ENCODE results near the gene ACAD10.
"Not testable (repeated sequence)": the region's sequence is repeated elsewhere in the genome, so short reads cannot be mapped to it uniquely, and the experiment has no call there.

ACAD10 gene

GRCh38 chr12:111748867-111749266 lies 63.0 kb downstream of the ACAD10 start:
- DNase-seq (ENCODE audit: low read depth in 2 of 2, low spot score in 1 of 2): no peak

GRCh38 chr12:111749391-111749790 lies 63.5 kb downstream of the ACAD10 start:
- DNase-seq (ENCODE audit: low read depth in 2 of 2, low spot score in 1 of 2): no peak

DNA sequence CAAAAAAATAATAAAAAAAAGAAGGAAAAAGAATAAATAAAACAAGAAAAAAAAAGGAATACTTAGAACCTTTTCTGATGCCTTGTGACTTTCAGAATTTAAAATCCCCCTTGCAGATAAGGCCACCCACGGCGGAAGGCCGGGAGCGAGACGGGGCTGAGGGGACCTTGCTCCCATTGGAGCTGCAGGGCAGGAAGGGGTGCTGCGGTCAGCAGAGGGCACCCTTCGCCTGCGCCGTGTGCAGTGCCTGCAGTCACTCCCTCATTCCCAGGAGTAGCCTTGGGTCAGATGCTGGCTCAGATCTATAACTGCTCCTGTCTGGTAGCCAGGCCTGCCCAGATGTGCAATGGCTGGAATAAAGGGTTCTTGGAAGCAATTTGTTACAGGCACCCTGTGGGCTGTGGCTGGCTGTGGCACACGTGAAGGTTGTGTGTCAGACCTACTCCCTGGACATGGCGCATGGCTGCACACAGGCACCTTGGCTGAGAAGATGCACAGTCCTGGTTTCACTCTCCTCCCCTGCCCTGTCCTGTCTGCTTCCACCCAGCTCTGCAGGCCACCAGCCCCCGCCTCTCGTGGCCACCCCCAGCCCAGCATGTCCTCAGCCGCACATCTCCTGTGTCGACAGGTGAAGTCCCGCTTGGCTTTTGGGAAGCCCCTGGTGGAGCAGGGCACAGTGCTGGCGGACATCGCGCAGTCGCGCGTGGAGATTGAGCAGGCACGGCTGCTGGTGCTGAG lies 67.5 kb downstream of the ACAD10 start:
- no peak for DNase-seq (ENCODE audit: low read depth in 2 of 2, low spot score in 1 of 2)

DNA sequence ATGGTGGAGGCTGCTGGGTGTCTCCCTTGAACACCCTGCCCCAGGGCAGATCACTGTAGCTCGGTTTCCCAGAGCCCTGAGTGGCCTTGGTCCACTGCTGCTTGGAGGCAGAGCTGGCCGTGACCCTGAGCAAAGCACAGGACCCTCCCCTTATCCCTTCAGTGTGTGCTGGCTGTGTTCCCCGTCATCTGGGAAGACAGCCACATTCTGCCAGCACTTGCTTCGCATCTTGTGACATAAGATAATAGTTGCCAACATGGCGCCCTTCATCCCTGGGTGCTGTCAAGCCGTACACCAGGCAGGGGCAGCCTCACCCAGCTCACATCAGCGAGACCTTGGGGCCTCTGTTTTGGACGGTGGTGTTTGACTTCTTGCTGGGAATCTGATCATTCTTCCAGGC lies 68.8 kb downstream of the ACAD10 start:
- DNase-seq (ENCODE audit: low read depth in 2 of 2, low spot score in 1 of 2): no peak

- no peak for DNase-seq (ENCODE audit: low read depth in 2 of 2, low spot score in 1 of 2)
These were observed 70.3 kb downstream of the ACAD10 start for GRCh38 chr12:111756196-111756595.

DNA sequence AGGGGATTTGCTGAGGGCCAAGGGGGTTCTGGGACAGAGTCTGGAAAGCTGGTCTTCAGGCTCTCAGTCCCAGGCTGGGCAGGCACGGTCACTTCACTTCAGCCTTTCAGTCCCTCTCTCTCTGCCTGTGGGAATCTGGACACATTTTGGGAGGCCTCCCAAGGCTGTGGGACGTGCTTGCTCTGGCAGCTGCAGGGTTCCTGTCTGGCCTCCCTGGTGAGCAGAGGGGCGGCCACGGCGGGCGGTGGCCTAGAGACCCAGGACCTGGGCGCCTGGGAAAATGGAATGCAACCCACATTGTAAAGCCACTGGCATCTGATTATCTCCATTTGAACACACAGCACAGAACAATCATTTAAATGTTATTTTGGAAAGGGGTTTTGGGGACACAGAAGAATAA lies 70.8 kb downstream of the ACAD10 start:
- no peak for DNase-seq (ENCODE audit: low read depth in 2 of 2, low spot score in 1 of 2)

GRCh38 chr12:111757361-111758119 lies 71.7 kb downstream of the ACAD10 start:
- no peak for DNase-seq (ENCODE audit: low read depth in 2 of 2, low spot score in 1 of 2)

DNA sequence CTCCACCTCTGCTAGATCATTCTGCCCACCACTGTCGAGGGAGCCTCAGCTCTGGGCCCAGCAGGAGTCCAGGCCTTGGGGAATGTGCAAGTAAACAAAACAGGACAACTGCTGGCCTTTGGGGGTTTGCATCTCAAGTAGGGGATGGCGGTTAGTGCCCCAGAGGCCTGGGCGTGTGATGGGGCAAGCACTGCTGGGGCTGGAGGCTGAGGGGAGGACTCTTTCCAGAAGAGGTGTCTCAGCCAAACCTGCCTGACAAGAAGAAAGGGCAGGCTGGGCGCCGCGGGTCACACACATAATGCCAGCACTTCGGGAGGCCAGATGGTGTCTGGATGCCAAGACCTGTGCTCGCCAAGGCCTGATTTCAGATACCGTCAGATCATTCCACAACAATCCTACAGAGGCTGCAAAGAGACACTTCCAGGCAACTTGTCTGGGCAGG lies 72.3 kb downstream of the ACAD10 start:
- DNase-seq (ENCODE audit: low read depth in 2 of 2, low spot score in 1 of 2): no peak

- no peak for DNase-seq (ENCODE audit: low read depth in 2 of 2, low spot score in 1 of 2)
These were observed 73.4 kb downstream of the ACAD10 start for GRCh38 chr12:111759271-111759670.

DNA sequence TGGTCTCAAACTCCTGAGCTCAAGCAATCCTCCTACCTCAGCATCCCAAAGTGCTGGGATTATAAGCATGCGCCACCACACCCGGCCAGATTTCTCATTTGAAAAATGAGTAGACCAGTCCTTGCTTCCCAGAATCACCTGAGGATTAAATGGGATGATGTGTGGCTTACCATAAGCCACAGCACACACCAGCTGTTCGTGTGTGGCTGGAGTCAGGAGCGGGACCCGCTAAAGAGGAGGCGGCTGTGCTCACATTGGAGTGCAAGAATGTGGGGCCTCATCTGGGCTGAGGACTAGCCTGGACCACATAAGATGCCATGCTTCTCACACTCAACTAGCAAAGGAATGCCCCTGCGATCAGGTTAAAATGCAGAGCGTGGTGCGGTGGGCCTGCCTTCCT lies 74.1 kb downstream of the ACAD10 start:
- no peak for DNase-seq (ENCODE audit: low read depth in 2 of 2, low spot score in 1 of 2)

DNA sequence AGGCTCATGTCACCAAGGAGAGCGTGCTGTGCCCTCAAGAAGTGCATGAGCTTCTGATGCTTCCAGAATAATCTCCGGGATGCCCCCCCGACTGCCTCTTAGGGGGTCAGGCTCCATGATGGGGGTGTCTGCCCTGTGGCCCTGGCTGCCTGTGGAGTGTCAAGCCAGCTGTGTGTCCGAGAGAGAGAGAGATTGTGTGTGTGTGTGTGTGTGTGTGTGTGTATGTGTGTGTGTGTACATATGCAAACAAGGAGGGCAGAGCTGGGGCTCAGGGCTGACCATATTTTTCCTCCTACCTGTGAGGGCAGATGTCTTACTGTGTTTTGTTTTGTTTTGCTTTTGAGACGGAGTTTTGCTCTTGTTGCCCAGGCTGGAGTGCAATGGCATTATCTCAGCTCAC lies 75.2 kb downstream of the ACAD10 start:
- no peak for DNase-seq (ENCODE audit: low read depth in 2 of 2, low spot score in 1 of 2)

DNA sequence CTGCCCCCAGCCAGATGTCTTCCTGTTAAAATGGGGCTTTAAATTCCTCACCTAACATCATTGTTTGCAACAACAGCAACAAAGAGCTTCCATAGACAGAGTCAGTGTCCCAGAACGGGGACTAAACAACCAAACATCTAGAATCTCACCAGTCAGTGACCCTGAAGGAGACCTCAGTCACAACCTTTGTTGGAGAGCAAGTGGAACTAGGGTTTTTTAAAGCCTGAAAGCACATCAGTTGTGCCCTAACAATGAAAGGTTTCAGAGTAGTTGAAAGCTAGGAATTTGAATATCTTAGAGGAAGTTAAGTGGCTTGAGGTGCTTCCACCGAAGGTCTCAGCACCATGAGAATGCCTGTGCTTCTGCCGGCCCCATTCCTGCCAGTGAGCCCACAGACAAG lies 75.9 kb downstream of the ACAD10 start:
- DNase-seq (ENCODE audit: low read depth in 2 of 2, low spot score in 1 of 2): no peak

DNA sequence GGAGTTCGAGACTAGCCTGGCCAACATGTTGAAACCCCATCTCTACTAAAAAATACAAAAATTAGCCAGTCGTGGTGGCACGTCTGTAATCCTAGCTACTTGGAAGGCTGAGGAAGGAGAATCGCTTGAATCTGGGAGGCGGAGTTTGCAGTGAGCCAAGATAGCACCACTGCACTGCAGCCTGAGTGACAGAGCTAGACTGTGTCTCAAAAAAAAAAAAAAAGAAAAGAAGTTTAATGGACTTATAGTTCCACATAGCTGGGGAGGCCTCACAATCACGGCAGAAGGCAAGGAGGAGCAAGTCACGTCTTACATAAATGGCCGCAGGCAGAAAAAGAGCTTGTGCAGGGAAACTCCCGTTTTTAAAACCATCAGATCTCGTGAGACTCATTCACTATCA lies 77.7 kb downstream of the ACAD10 start:
- DNase-seq (ENCODE audit: low read depth in 2 of 2, low spot score in 1 of 2): not testable (repeated sequence)

GRCh38 chr12:111764120-111764821 lies 78.4 kb downstream of the ACAD10 start:
- no peak for DNase-seq (ENCODE audit: low read depth in 2 of 2, low spot score in 1 of 2)

DNA sequence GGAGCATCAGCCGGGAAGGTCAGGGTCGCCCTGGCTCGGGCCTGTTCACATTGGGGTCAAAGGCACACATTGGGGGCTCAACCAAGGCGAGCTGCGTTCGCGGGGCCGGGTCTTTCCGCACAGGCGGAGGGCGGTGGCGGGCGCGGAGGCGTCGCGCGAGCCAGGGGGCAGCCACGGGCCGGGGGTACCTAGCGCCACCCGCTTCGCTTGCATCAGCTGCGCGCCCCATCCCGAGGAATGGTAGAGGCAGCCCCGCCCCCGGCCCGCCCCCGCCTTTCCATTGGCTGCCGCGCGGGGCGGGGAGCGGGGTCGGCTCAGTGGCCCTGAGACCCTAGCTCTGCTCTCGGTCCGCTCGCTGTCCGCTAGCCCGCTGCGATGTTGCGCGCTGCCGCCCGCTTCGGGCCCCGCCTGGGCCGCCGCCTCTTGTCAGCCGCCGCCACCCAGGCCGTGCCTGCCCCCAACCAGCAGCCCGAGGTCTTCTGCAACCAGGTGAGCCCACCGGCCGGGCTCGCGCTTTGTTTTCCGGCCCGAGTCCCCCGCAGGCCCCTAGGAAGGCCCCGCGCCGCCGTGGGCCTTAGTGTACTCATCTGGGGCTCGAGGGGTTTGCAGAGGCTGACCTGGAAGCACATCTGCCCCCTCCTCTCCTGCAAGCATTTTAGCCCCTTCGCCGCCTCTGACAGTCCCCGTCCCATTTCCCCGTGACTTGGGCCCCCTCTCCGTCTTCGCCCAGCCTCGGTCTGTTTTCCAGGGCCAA lies 80.9 kb downstream of the ACAD10 start, which contains the start of gene ALDH2:
Gene ALDH2, plus strand, starts transcription at position 326 of the 754 bp plus-strand sequence. Its CDS starts 50 bp downstream, at position 376.
- peak in 1 of 2 donors; percentile 8 for DNase-seq (ENCODE audit: low read depth in 2 of 2, low spot score in 1 of 2)

- no peak for DNase-seq (ENCODE audit: low read depth in 2 of 2, low spot score in 1 of 2)
These were observed 81.7 kb downstream of the ACAD10 start for GRCh38 chr12:111767362-111768158.

GRCh38 chr12:111768159-111768895 lies 82.5 kb downstream of the ACAD10 start:
- no peak for DNase-seq (ENCODE audit: low read depth in 2 of 2, low spot score in 1 of 2)

DNA sequence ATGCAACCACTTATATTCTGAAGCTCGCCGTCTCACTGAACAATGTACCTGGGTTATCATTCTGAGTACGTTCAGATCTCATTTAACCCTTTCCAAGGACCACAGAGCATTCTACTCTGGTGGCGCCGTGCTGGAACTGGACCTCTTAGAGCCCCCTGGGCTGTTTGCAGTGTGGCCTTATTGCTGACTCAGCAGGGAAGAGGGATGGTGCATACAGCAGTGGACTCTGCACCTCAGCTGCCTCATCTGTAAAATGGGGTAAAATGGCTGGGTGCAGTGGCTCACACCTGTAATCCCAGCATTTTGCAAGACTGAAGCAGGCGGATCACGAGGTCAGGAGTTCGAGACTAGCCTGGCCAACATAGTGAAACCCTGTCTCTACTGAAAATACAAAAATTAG lies 83.7 kb downstream of the ACAD10 start:
- no peak for DNase-seq (ENCODE audit: low read depth in 2 of 2, low spot score in 1 of 2)

GRCh38 chr12:111773801-111774551 lies 88.1 kb downstream of the ACAD10 start:
- no peak for DNase-seq (ENCODE audit: low read depth in 2 of 2, low spot score in 1 of 2)
